Fibroblast of pulmonary artery (primary cell): ENCODE results near the gene TUBB3.

Source experiments
- DNase-seq: peaks from one replicate; pipeline ENCODE4 v3.0.0-alpha.2; 2010; ENCODE audit warnings: low read depth
- H3K4me3 ChIP-seq: replicated peaks from 2 replicates; pipeline ENCODE4 v1.5.1; 2011; ENCODE audit warnings: low read depth, mild to moderate bottlenecking, control low read depth, low read length, moderate library complexity
- CTCF ChIP-seq: IDR thresholded peaks from 2 replicates; pipeline ENCODE4 v1.5.1; 2011; ENCODE audit warnings: mild to moderate bottlenecking, control low read depth, low read length, inconsistent platforms; ENCODE audit errors: missing control alignments

Gene TUBB3

DNA sequence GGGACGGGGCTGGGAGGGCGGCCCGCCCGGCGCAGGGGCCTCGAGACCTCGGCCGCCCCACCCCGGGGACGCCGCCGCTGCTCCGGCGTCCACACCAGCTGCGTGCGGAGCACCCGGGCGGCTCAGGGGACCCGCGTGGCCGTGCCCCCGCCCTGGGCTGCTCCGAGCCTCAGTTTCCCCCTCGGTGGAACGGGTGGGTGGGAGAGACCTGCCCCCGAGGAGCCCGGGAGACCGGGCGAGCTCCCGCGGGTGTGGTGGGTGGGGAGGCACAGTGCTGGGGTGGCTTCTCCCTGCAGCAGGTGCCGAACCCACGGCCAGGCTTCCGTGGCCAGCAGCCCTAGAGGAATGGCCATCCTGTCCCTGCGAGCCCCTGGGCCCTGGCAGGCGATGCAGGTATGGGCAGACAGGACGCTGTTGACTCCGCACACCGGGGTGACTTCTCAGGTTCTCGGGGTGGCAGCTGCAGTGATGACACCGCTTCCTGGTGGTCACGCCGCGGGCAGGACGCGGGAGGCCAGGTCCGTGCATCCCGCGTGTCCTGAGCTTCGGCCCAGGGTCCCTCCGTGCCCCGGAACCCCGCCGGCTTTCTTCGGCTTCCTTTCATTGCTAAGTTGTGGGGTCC is 26.1 kb downstream of the TUBB3 start:
- H3K4me3 ChIP-seq: peak overlapping the region; percentile 67
- DNase-seq: no peak
- TF ChIP-seq CTCF: no peak

- no peak for DNase-seq
- H3K4me3 ChIP-seq: peak overlapping the region; percentile 67
- no peak for TF ChIP-seq CTCF
These were observed 26.6 kb downstream of the TUBB3 start for GRCh38 chr16:89949756-89950155.

DNA sequence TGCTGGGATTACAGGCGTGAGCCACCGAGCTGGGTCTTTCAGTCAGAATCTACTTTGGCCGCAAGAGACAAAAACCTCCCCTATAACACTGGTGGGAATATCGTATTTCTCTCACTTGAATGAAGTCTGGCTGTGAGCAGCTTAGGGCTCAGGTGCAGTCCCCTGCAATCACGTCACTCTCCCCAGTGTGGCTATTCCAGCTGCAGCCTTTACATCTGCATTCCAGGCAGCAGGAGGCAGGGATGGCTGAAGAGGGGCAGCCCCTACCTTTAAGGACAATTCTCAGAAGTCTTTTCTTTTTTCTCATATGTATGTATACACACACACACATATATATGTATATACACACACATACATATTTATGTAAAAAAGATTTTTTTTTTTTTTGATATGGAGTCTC is 28.4 kb downstream of the TUBB3 start:
- no peak for DNase-seq
- no peak overlapping the region for H3K4me3 ChIP-seq
- TF ChIP-seq CTCF: no peak

DNA sequence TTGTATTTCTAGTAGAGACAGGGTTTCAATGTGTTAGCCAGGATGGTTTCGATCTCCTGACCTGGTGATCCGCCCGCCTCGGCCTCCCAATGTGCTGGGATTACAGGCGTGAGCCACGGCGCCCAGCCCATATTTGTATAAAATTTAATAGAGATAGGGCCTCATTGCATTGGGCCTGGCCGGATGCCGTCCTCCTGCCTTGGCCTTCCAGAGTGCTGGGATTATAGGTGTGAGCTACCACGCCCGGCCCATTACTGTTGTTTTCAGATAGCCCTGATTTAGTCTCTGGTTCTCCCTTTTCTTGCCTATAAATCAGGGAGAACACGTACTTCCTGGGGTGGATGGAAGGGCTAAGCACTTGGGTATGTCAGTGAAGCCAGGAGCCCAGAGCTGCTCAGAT is 28.9 kb downstream of the TUBB3 start:
- no peak for DNase-seq
- no peak overlapping the region for H3K4me3 ChIP-seq
- TF ChIP-seq CTCF: no peak

DNA sequence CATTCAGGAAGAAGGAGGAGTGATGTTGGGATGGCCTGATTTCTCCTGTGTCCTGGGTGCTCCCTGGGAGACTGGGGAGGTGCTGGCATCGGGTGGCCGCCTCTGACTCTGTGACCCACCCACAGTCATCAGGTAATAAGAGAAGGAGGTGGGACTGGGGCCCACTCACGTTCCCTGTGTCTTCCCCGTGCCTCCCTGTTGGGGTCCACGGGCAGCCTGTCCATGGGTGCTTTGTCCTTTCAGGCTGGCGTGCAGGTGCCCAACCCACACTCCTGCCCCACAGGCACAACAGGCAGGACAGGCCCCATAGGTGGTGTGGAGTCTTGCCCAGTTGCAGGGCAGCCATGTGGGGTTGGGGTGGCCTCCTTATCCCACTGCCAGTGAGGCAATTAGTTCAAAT is 29.4 kb downstream of the TUBB3 start:
- H3K4me3 ChIP-seq: no peak overlapping the region
- TF ChIP-seq CTCF: no peak
- DNase-seq: no peak

GRCh38 chr16:89953671-89954406 is 30.7 kb downstream of the TUBB3 start:
- no peak for TF ChIP-seq CTCF
- DNase-seq: no peak
- no peak overlapping the region for H3K4me3 ChIP-seq

GRCh38 chr16:89954462-89954861 is 31.3 kb downstream of the TUBB3 start:
- TF ChIP-seq CTCF: no peak
- no peak for DNase-seq
- H3K4me3 ChIP-seq: no peak overlapping the region
